H9 (cell line): ENCODE measurements around the gene SEMA4A. TPM values are rescaled to one million over a fixed set of nuclear protein-coding genes. Genes with fewer than 3 reads are reported as not detected.
A peak's percentile ranks its signal among the peaks of the same experiment; 100 is the strongest.

Experiments
- DNase-seq: peaks from one replicate; pipeline ENCODE4 v3.0.0-alpha.2; 2017
- H2AFZ ChIP-seq: one replicate; pipeline ENCODE4 v1.6.1; 2013; ENCODE audit warnings: mild to moderate bottlenecking, low read length, control low read depth, moderate library complexity
- H2AK5ac ChIP-seq: 2 replicates; pipeline ENCODE4 v1.6.1; 2013; ENCODE audit warnings: low read length, control low read depth, mixed read lengths; ENCODE audit not compliant: insufficient read length
- H2BK120ac ChIP-seq: one replicate; pipeline ENCODE4 v1.6.1; 2013; ENCODE audit warnings: low read depth, mild to moderate bottlenecking, low read length, control low read depth, inconsistent platforms; ENCODE audit not compliant: poor library complexity, severe bottlenecking
- H2BK12ac ChIP-seq: 2 replicates; pipeline ENCODE4 v1.6.1; 2013; ENCODE audit warnings: low read length, control low read depth, mixed read lengths, low read depth; ENCODE audit not compliant: insufficient read length
- H2BK15ac ChIP-seq: 2 replicates; pipeline ENCODE4 v1.6.1; 2013; ENCODE audit warnings: low read depth, low read length, control low read depth
- H2BK20ac ChIP-seq: one replicate; pipeline ENCODE4 v1.6.1; 2013; ENCODE audit warnings: low read depth, mild to moderate bottlenecking, low read length, control low read depth, inconsistent platforms; ENCODE audit not compliant: poor library complexity, severe bottlenecking
- H2BK5ac ChIP-seq: 2 replicates; pipeline ENCODE4 v1.6.1; 2013; ENCODE audit warnings: low read length, control low read depth, mixed read lengths; ENCODE audit not compliant: insufficient read length
- H3K14ac ChIP-seq: 2 replicates; pipeline ENCODE4 v1.6.1; 2013; ENCODE audit warnings: low read length, control low read depth; ENCODE audit not compliant: insufficient read depth
- H3K18ac ChIP-seq: 2 replicates; pipeline ENCODE4 v1.6.1; 2013; ENCODE audit warnings: low read depth, mild to moderate bottlenecking, mixed read lengths, low read length, control low read depth; ENCODE audit not compliant: insufficient read length
- H3K23ac ChIP-seq: 2 replicates; pipeline ENCODE4 v1.6.1; 2013; ENCODE audit warnings: low read length, control low read depth, mixed read lengths, low read depth; ENCODE audit not compliant: insufficient read length
- H3K23me2 ChIP-seq: 2 replicates; pipeline ENCODE4 v1.6.1; 2013; ENCODE audit warnings: low read depth, mild to moderate bottlenecking, mixed read lengths, low read length, control low read depth; ENCODE audit not compliant: insufficient read length, poor library complexity, severe bottlenecking
- H3K27ac ChIP-seq: 2 replicates; pipeline ENCODE4 v1.5.1; 2013; ENCODE audit warnings: low read length, control low read depth, mixed read lengths, low read depth; ENCODE audit not compliant: insufficient read length
- H3K27me3 ChIP-seq: 2 replicates; pipeline ENCODE4 v1.6.1; 2013; ENCODE audit warnings: low read length, control low read depth, inconsistent platforms; ENCODE audit not compliant: insufficient read depth
- H3K4ac ChIP-seq: 2 replicates; pipeline ENCODE4 v1.6.1; 2013; ENCODE audit warnings: low read depth, mild to moderate bottlenecking, control low read depth, inconsistent platforms, low read length, moderate library complexity
- H3K4me1 ChIP-seq: 2 replicates; pipeline ENCODE4 v1.6.1; 2013; ENCODE audit warnings: low read length, control low read depth, inconsistent platforms; ENCODE audit not compliant: insufficient read depth
- H3K4me2 ChIP-seq: 2 replicates; pipeline ENCODE4 v1.6.1; 2013; ENCODE audit warnings: low read length, control low read depth, mixed read lengths; ENCODE audit not compliant: insufficient read length, insufficient read depth
- H3K56ac ChIP-seq: 2 replicates; pipeline ENCODE4 v1.6.1; 2013; ENCODE audit warnings: low read depth, mild to moderate bottlenecking, mixed read lengths, low read length, control low read depth; ENCODE audit not compliant: insufficient read length
- H3K79me1 ChIP-seq: 2 replicates; pipeline ENCODE4 v1.6.1; 2013; ENCODE audit warnings: low read depth, mild to moderate bottlenecking, moderate library complexity, low read length, control low read depth, inconsistent platforms; ENCODE audit not compliant: insufficient read depth, poor library complexity, severe bottlenecking
- H3K79me2 ChIP-seq: 2 replicates; pipeline ENCODE4 v1.6.1; 2013; ENCODE audit warnings: low read length, control low read depth, inconsistent platforms; ENCODE audit not compliant: insufficient read depth
- H3K9ac ChIP-seq: 2 replicates; pipeline ENCODE4 v1.6.1; 2013; ENCODE audit warnings: low read length, control low read depth, mixed read lengths; ENCODE audit not compliant: insufficient read length; ENCODE audit errors: extremely low read depth
- H3K9me3 ChIP-seq: one replicate; pipeline ENCODE4 v1.6.1; 2013; ENCODE audit warnings: low read depth, low read length, inconsistent platforms; ENCODE audit not compliant: control insufficient read depth
- H3T11ph ChIP-seq: one replicate; pipeline ENCODE4 v1.6.1; 2013; ENCODE audit warnings: mild to moderate bottlenecking, low read length, control low read depth, inconsistent platforms
- H4K20me1 ChIP-seq: one replicate; pipeline ENCODE4 v1.6.1; 2013; ENCODE audit not compliant: control insufficient read depth, insufficient read length, insufficient read depth
- H4K5ac ChIP-seq: 2 replicates; pipeline ENCODE4 v1.6.1; 2013; ENCODE audit warnings: low read depth, mild to moderate bottlenecking, mixed read lengths, low read length, control low read depth; ENCODE audit not compliant: insufficient read length
- H4K8ac ChIP-seq: replicated peaks from 2 replicates; pipeline ENCODE4 v1.6.1; 2013; ENCODE audit warnings: low read length, control low read depth, mixed read lengths, low read depth; ENCODE audit not compliant: insufficient read length
- H4K91ac ChIP-seq: 2 replicates; pipeline ENCODE4 v1.6.1; 2013; ENCODE audit warnings: low read depth, mild to moderate bottlenecking, moderate library complexity, mixed read lengths, low read length, control low read depth; ENCODE audit not compliant: insufficient read length
- H3K27ac Mint-ChIP-seq, 3 experiments: 2 replicates in 2 of 3; 3 replicates in 1 of 3; pipeline ENCODE4 v1.8.0; 2020 to 2021; ENCODE audit warnings: mixed read lengths in 3 of 3, mild to moderate bottlenecking in 1 of 3, moderate library complexity in 1 of 3
- H3K27me3 Mint-ChIP-seq: 2 replicates; pipeline ENCODE4 v1.8.0; 2021; ENCODE audit warnings: low read depth, mild to moderate bottlenecking, moderate library complexity, mixed read lengths
- H3K36me3 Mint-ChIP-seq, 3 experiments: 2 replicates in 2 of 3; 3 replicates in 1 of 3; pipeline ENCODE4 v1.8.0; 2020 to 2021; ENCODE audit warnings: low read depth in 3 of 3, mixed read lengths in 3 of 3; ENCODE audit not compliant: insufficient read depth in 1 of 3
- H3K4me1 Mint-ChIP-seq, 2 experiments: 2 replicates each; pipeline ENCODE4 v1.8.0; 2020; ENCODE audit warnings: mixed read lengths in 2 of 2
- H3K4me3 Mint-ChIP-seq, 2 experiments: 2 replicates in 1 of 2; 3 replicates in 1 of 2; pipeline ENCODE4 v1.8.0; 2020 to 2021; ENCODE audit warnings: mild to moderate bottlenecking in 2 of 2, mixed read lengths in 2 of 2, moderate library complexity in 1 of 2
- H3K9me3 Mint-ChIP-seq, 2 experiments: 2 replicates in 1 of 2; 3 replicates in 1 of 2; pipeline ENCODE4 v1.8.0; 2020; ENCODE audit warnings: mild to moderate bottlenecking in 2 of 2, mixed read lengths in 2 of 2, moderate library complexity in 1 of 2
- WGBS: extraction: QIAGEN DNeasy Blood & Tissue Kit; methylation state at CpG from one replicate; pipeline ENCODE4 v1.1.7; 2013; ENCODE audit warnings: missing lambda C conversion rate, low lambda C conversion rate, mixed read lengths; ENCODE audit not compliant: insufficient read length; ENCODE audit errors: extremely low coverage; 5-methylcytosine and 5-hydroxymethylcytosine counted together
- total RNA-seq: library from RNA; stranded (reverse); gene quantifications from 2 replicates; pipeline ENCODE4 v1.2.1, GENCODE V29; 2021
- TF ChIP-seq, protein P1 (sequence below): fragments of 200-600 bp; sonication (generic); conservative IDR thresholded peaks from 3 replicates; pipeline ENCODE4 v1.8.0; 2021; ENCODE audit warnings: antibody characterized with exemption, mild to moderate bottlenecking

Gene SEMA4A
- total RNA-seq, 1 experiment from 2014 or later: 11.1 TPM

DNA sequence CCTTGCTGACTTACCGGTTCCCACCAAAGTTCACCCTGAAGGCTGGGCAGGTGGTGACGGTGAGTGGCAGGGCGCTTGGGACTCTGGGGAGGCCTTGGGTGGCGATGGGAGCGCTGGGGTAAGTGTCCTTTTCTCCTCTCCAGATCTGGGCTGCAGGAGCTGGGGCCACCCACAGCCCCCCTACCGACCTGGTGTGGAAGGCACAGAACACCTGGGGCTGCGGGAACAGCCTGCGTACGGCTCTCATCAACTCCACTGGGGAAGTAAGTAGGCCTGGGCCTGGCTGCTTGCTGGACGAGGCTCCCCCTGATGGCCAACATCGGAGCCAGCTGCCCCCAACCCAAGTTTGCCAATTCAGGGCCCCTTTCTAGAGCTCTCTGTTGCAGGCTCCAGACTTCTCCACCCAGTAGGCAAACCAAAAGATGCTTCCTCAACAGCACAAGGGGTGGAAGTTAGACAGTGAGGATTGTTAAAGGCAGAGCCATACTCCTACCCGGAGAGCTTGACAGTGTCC, 16.4 kb upstream of the SEMA4A start:
- Histone ChIP-seq H2BK5ac (no peak overlapping the region), H3K14ac (no peak overlapping the region; the same call in 1 of the 2 replicates), H3K4ac (no peak overlapping the region), H2BK12ac (no peak overlapping the region), H2AK5ac (no peak overlapping the region), H3K56ac (no peak overlapping the region), H3K18ac (no peak overlapping the region), H2BK20ac (no peak overlapping the region), H2BK120ac (no peak overlapping the region), H3K9ac (no peak overlapping the region), H3K23me2 (no peaks in the 10 kb centered on the region), H3K4me2 (no peak overlapping the region), H3K4me1 (no peaks in the 10 kb centered on the region; the same call in 1 of the 2 replicates), H4K91ac (no peak overlapping the region), H3T11ph (no peak overlapping the region), H4K8ac (no peak overlapping the region), H2BK15ac (no peak overlapping the region), H4K20me1 (no peaks in the 10 kb centered on the region), H3K9me3 (no peaks in the 10 kb centered on the region), H4K5ac (no peak overlapping the region), H3K27me3 (no peaks in the 10 kb centered on the region), H3K23ac (no peak overlapping the region), H3K79me2 (no peaks in the 10 kb centered on the region), H3K27ac (no peak overlapping the region), H3K79me1 (no peaks in the 10 kb centered on the region), H2AFZ (no peak overlapping the region)
- H3K27me3 Mint-ChIP-seq: no peaks in the 10 kb centered on the region
- peaks cover 15 to 52% (median 46%) of the 10 kb centered on the region in 3 experiments for H3K36me3 Mint-ChIP-seq
- no peak for DNase-seq
- no peaks in the 10 kb centered on the region; a peak in 1 of 5 replicates for H3K9me3 Mint-ChIP-seq
- H3K4me3 Mint-ChIP-seq: no peak overlapping the region
- TF ChIP-seq, protein P1, sequence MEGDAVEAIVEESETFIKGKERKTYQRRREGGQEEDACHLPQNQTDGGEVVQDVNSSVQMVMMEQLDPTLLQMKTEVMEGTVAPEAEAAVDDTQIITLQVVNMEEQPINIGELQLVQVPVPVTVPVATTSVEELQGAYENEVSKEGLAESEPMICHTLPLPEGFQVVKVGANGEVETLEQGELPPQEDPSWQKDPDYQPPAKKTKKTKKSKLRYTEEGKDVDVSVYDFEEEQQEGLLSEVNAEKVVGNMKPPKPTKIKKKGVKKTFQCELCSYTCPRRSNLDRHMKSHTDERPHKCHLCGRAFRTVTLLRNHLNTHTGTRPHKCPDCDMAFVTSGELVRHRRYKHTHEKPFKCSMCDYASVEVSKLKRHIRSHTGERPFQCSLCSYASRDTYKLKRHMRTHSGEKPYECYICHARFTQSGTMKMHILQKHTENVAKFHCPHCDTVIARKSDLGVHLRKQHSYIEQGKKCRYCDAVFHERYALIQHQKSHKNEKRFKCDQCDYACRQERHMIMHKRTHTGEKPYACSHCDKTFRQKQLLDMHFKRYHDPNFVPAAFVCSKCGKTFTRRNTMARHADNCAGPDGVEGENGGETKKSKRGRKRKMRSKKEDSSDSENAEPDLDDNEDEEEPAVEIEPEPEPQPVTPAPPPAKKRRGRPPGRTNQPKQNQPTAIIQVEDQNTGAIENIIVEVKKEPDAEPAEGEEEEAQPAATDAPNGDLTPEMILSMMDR: peak; percentile 58
- peak overlapping the region in 1 of 3 experiments; percentile 67; a peak in 1 of 7 replicates for H3K27ac Mint-ChIP-seq
- no CpG with 5 or more reads among the region's 12 CpGs for WGBS
- H3K4me1 Mint-ChIP-seq: peaks cover 9 to 13% of the 10 kb centered on the region in 2 experiments
